PFSK-1 (cell line): ENCODE data around the gene COMP.

Experiments used
- FOXP2 ChIP-seq: optimal IDR thresholded peaks from 2 replicates; pipeline ENCODE3; 2011; ENCODE audit warnings: borderline replicate concordance, control low read depth, inconsistent platforms; ENCODE audit not compliant: insufficient read depth; ENCODE audit errors: extremely low read length, extremely low read depth
- POLR2AphosphoS5 ChIP-seq: IDR thresholded peaks from 2 replicates; pipeline ENCODE4 v1.6.1; 2012; ENCODE audit warnings: low read depth, mild to moderate bottlenecking, control low read depth, low read length, moderate library complexity
- SIN3A ChIP-seq: IDR thresholded peaks from 2 replicates; pipeline ENCODE4 v1.6.1; 2012; ENCODE audit warnings: mild to moderate bottlenecking, low read length, moderate library complexity, borderline replicate concordance; ENCODE audit not compliant: insufficient read depth
- TAF1 ChIP-seq: IDR thresholded peaks from 2 replicates; pipeline ENCODE4 v1.6.1; 2012; ENCODE audit warnings: low read length, control low read depth, borderline replicate concordance; ENCODE audit not compliant: insufficient read depth
- TF ChIP-seq, protein P1 (sequence below), 2 experiments: IDR thresholded peaks; 2 replicates each; pipeline versions ENCODE4 v1.6.1 to v1.8.0; 2011 to 2012; ENCODE audit warnings: low read depth in 2 of 2, low read length in 2 of 2, control low read depth in 1 of 2, inconsistent platforms in 1 of 2, mild to moderate bottlenecking in 1 of 2, moderate library complexity in 1 of 2; ENCODE audit not compliant: insufficient read depth in 1 of 2

COMP gene

DNA sequence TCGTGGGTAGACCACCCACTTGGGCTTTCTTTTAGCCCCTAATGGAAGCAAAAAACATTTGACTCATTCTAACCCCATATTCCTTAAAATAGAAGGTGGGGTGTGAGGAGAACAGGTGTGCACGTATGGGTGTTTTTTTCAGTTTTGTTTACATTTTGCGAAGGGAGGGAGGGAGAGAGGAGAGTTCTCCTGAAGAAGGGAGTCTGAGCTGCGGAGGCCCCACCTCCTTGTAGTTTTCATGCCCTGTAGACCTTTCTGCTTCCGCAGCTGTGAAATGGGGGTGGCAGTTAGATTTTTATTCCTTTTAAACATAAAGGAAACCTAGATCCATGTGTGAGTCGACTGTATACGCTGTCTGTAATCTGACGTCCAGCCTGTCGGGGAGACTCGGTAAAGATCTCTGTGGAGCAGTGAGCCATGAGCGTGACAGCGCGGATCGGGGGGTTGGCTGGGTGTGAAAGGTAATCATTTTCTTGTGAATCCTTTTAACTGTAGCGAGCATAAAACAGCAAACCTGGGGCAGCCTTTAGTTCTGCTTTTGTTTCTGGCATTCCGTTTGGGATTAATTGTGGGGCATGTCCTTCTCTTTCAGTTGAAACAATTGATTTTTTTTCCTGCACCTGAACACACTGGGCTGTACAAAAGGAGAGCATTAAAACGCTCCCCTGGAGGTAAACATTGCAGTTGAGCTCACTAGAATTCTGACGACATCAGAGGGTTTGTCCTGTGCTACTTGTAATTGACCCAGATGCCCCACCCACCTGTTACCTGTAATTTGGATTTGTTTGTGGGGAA lies 42.9 kb upstream of the COMP start:
- TF ChIP-seq POLR2AphosphoS5, result 0 out of 2 replicates have a peak, but pooled peaks have one; percentile 7
- TF ChIP-seq, protein P1, sequence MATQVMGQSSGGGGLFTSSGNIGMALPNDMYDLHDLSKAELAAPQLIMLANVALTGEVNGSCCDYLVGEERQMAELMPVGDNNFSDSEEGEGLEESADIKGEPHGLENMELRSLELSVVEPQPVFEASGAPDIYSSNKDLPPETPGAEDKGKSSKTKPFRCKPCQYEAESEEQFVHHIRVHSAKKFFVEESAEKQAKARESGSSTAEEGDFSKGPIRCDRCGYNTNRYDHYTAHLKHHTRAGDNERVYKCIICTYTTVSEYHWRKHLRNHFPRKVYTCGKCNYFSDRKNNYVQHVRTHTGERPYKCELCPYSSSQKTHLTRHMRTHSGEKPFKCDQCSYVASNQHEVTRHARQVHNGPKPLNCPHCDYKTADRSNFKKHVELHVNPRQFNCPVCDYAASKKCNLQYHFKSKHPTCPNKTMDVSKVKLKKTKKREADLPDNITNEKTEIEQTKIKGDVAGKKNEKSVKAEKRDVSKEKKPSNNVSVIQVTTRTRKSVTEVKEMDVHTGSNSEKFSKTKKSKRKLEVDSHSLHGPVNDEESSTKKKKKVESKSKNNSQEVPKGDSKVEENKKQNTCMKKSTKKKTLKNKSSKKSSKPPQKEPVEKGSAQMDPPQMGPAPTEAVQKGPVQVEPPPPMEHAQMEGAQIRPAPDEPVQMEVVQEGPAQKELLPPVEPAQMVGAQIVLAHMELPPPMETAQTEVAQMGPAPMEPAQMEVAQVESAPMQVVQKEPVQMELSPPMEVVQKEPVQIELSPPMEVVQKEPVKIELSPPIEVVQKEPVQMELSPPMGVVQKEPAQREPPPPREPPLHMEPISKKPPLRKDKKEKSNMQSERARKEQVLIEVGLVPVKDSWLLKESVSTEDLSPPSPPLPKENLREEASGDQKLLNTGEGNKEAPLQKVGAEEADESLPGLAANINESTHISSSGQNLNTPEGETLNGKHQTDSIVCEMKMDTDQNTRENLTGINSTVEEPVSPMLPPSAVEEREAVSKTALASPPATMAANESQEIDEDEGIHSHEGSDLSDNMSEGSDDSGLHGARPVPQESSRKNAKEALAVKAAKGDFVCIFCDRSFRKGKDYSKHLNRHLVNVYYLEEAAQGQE (IDR thresholded peaks at IDR 0.05; ENCODE audit: insufficient read depth in 1 of 2, low read depth in 2 of 2, low read length in 2 of 2), result no peak

DNA sequence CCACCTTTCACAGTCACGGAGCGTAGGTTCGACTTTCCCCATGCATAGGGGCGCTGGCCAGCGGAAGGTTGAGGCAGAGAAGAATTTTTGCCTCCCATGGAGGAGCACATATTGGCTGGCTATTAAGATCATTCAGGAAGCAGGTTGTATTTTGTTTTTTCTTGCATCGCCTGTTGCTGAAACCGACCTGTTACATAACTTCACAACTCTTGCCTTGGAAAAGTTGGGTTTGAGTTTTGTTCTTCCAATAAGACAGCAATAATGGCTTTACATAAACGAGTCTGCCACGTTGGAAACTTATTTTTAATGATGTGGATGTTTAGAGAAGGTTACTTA lies 42.0 kb upstream of the COMP start:
- no peak for TF ChIP-seq FOXP2
- no peak for TF ChIP-seq POLR2AphosphoS5
- no peak for TF ChIP-seq TAF1
- TF ChIP-seq, protein P1 (IDR thresholded peaks at IDR 0.05; ENCODE audit: insufficient read depth in 1 of 2, low read depth in 2 of 2, low read length in 2 of 2), result no peak
- TF ChIP-seq SIN3A, result no peak

DNA sequence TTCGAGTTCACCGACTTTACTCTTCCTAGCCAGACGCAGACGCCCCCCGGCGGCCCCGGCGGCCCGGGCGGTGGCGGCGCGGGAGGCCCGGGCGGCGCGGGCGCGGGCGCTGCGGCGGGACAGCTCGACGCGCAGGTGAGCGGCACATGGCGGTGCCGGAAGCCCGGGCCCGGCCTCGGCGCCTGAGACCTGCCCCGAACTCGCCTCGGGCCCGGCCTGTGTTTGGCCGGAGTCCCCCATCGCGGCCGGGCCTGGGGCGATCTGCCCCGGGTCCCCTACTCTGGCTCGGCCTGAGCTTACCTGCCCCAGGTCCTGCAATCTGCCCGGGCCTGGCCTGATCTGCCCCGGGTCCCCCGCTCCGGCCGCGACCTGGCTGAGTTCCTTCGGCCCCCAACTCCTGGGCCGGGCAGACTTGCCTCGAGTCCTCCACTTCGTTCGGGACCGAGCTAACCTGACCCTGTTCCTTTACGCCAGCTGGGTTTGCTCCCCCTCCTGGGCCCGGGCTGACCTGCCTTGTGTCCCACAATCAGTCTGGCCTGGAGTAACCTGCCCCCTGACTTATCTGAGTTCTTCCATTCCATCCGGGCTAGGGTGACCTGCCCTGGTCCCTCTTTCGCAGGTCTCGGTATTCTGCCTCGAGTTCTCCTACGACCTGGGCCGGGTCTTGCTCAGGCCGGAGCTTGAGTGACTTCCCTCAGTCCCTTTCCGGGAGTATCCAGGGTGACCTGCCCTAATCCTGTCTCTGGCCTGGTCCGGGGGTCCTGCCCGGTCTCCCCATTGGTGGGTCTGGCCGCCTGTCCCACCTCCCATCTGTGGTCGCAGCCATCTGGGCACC lies 41.4 kb upstream of the COMP start:
- no peak for TF ChIP-seq TAF1
- TF ChIP-seq FOXP2, result no peak
- no peak for TF ChIP-seq POLR2AphosphoS5
- no peak for TF ChIP-seq SIN3A
- TF ChIP-seq, protein P1 (IDR thresholded peaks at IDR 0.05; ENCODE audit: insufficient read depth in 1 of 2, low read depth in 2 of 2, low read length in 2 of 2), result no peak

DNA sequence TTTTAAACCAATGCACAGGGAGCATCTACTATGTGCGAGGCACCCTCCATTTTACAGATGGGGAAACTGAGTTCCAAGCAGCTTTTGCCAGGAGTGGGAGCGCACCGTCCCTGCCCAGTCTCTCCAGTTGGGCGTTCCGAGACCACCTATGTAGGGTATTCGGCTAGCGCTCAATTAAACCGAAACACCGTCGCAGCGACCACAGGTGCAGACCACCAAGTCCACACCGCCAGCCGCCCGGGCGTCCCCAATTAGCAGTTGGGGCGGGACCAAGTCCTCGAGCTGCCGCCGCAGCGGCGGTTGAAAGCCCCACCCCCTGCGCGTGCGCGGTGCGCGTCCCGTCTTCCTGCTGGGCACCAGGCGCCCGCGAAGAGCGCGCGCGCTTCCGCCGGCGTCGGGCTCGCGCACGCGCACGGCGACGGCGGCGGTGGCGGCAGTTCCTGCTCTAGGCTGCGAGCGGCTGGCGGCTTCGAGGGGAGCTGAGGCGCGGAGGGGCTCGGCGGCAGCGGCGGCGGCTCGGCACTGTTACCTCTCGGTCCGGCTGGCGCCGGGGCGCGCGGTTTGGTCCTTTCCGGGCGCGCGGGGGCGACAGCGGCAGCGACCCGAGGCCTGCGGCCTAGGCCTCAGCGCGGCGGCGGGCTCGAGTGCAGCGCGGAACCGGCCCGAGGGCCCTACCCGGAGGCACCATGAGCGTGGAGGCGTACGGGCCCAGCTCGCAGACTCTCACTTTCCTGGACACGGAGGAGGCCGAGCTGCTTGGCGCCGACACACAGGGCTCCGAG lies 40.6 kb upstream of the COMP start, which contains the start of gene UPF1:
Gene UPF1 (plus strand): TSS at position 436 of the 782 bp plus-strand sequence. CDS start 251 bp downstream, at position 687.
- TF ChIP-seq, protein P1 (IDR thresholded peaks at IDR 0.05; ENCODE audit: insufficient read depth in 1 of 2, low read depth in 2 of 2, low read length in 2 of 2), result no peak
- no peak for TF ChIP-seq FOXP2
- TF ChIP-seq TAF1, result peak; percentile 89
- TF ChIP-seq SIN3A, result 0 out of 2 replicates have a peak, but pooled peaks have one; percentile 47
- peak; percentile 87 for TF ChIP-seq POLR2AphosphoS5
